Esophagus squamous epithelium (tissue), 5 donors: Measurements from ENCODE around the gene CLEC14A. TPM values are rescaled to one million over a fixed set of nuclear protein-coding genes. Genes with fewer than 3 reads are reported as not detected.

ENCODE experiments used
- DNase-seq: peaks from one replicate; lab custom pipeline; 2025; lab: John Stamatoyannopoulos, UW
- H3K27ac ChIP-seq, 4 donors: fragments of 200-600 bp; sonication (generic); one replicate each; pipeline ENCODE4 v1.5.1; 2016 to 2019; ENCODE audit warnings: mild to moderate bottlenecking in 1 of 4
- H3K27me3 ChIP-seq, 4 donors: fragments of 200-600 bp; sonication (generic); 1 replicate in 3 of 4; 2 replicates in 1 of 4; pipeline versions ENCODE4 v1.5.1 to v1.6.0; 2017 to 2021; ENCODE audit warnings: antibody characterized with exemption in 1 of 4
- H3K36me3 ChIP-seq, 3 donors: fragments of 200-600 bp; sonication (generic); one replicate each; pipeline ENCODE4 v1.5.1; 2016 to 2019
- H3K4me1 ChIP-seq, 3 donors: fragments of 200-600 bp; sonication (generic); one replicate each; pipeline ENCODE4 v1.5.1; 2017 to 2019
- H3K4me3 ChIP-seq, 4 donors: fragments of 200-600 bp; sonication (generic); 1 replicate in 3 of 4; 2 replicates in 1 of 4; pipeline ENCODE4 v1.5.1; 2016 to 2019; ENCODE audit warnings: mild to moderate bottlenecking in 2 of 4, moderate library complexity in 1 of 4
- H3K9me3 ChIP-seq, 3 donors: fragments of 200-600 bp; sonication (generic); one replicate each; pipeline ENCODE4 v1.5.1; 2016 to 2019
- POLR2A ChIP-seq, 4 donors: fragments of 450-650 bp; IDR thresholded peaks; one replicate each; pipeline ENCODE4 v1.6.1; 2017; ENCODE audit warnings: antibody characterized with exemption in 4 of 4, mild to moderate bottlenecking in 4 of 4, moderate library complexity in 3 of 4
- WGBS, 2 donors: methylation state at CpG; one replicate each; pipeline ENCODE4 v1.1.5; 2018; 5-methylcytosine and 5-hydroxymethylcytosine counted together
- intact Hi-C: fragments of 100-400 bp; cut with DNase I; formaldehyde crosslinking; loops from one replicate; pipeline ENCODE4 v1.15.0; 2022
- total RNA-seq, 4 donors: library from RNA; depleted of rRNA; stranded (reverse); fragments of >200 nt; gene quantifications; one replicate each; pipeline ENCODE4 v1.1.0, GENCODE V29; 2016
- TF ChIP-seq, protein P1 (sequence below), 6 experiments: fragments of 450-650 bp in 4 of 6; fragments of 200-600 bp in 2 of 6; sonication (generic) in 2 of 6; IDR thresholded peaks; one replicate each; pipeline ENCODE4 v1.5.1; 2016 to 2019; ENCODE audit warnings: antibody characterized with exemption in 6 of 6, mild to moderate bottlenecking in 4 of 6, moderate library complexity in 4 of 6
- donor health status: DM: yes; HTN: yes; CAD: no.

CLEC14A gene
- total RNA-seq, 4 donors from 2014 or later = 5.4 to 18.5 (median 9.3) TPM

GRCh38 chr14:38209572-38210557, 46.0 kb downstream of the CLEC14A start:
- peak overlapping the region; percentile 15 to 61 (median 40) for H3K4me3 ChIP-seq
- no peak overlapping the region for H3K27ac ChIP-seq
- intact Hi-C loops = no loop called here
- DNase-seq = no peak
- H3K9me3 ChIP-seq = no peaks in the 10 kb centered on the region
- peaks cover 6 to 44% (median 21%) of the 10 kb centered on the region in 3 donors for H3K4me1 ChIP-seq
- peaks cover 0 to 71% (median 12%) of the 10 kb centered on the region in 4 donors for H3K27me3 ChIP-seq
- WGBS, 2 donors = 13 to 17% methylated on average over 19 to 27 of the region's 69 CpGs
- no peak for TF ChIP-seq POLR2A (IDR thresholded peaks at IDR 0.05)
- TF ChIP-seq, protein P1, sequence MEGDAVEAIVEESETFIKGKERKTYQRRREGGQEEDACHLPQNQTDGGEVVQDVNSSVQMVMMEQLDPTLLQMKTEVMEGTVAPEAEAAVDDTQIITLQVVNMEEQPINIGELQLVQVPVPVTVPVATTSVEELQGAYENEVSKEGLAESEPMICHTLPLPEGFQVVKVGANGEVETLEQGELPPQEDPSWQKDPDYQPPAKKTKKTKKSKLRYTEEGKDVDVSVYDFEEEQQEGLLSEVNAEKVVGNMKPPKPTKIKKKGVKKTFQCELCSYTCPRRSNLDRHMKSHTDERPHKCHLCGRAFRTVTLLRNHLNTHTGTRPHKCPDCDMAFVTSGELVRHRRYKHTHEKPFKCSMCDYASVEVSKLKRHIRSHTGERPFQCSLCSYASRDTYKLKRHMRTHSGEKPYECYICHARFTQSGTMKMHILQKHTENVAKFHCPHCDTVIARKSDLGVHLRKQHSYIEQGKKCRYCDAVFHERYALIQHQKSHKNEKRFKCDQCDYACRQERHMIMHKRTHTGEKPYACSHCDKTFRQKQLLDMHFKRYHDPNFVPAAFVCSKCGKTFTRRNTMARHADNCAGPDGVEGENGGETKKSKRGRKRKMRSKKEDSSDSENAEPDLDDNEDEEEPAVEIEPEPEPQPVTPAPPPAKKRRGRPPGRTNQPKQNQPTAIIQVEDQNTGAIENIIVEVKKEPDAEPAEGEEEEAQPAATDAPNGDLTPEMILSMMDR (IDR thresholded peaks at IDR 0.05) = no peak
- no peaks in the 10 kb centered on the region for H3K36me3 ChIP-seq

DNA sequence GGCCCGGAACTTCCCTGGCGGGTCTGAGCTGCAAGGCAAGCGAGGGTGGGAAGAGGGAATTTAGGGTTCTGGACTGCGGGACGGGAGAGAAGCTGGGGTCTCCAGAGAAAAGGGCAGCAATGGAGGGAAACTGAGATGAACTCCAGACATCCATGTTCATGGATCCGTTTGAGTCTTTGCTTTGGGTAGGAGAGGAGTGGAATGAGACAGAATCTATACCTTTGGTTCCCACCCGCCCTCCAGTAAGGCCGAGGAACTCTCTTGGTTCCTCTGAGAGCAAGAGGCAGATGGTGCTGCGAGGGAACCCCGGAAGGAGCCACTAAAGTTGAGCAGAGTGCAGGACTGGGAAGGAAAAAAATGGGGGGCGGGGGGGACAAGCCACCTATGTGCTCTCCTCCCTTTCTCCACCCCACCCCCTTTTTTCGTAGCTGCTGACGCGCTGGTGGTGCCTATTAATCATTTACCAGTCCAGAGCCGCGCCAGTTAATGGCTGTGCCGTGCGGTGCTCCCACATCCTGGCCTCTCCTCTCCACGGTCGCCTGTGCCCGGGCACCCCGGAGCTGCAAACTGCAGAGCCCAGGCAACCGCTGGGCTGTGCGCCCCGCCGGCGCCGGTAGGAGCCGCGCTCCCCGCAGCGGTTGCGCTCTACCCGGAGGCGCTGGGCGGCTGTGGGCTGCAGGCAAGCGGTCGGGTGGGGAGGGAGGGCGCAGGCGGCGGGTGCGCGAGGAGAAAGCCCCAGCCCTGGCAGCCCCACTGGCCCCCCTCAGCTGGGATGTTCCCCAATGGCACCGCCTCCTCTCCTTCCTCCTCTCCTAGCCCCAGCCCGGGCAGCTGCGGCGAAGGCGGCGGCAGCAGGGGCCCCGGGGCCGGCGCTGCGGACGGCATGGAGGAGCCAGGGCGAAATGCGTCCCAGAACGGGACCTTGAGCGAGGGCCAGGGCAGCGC, 47.0 kb downstream of the CLEC14A start:
- H3K9me3 ChIP-seq = no peaks in the 10 kb centered on the region
- 2% methylated on average over 18 to 21 of the region's 59 CpGs for WGBS, 2 donors
- intact Hi-C loops = no loop called here
- no peak for DNase-seq
- no peaks in the 10 kb centered on the region for H3K36me3 ChIP-seq
- peaks cover 6 to 44% (median 21%) of the 10 kb centered on the region in 3 donors for H3K4me1 ChIP-seq
- H3K4me3 ChIP-seq = peak overlapping the region; percentile 15 to 61 (median 40)
- TF ChIP-seq, protein P1 (IDR thresholded peaks at IDR 0.05) = peak in 1 of 6 experiments; percentile 20
- TF ChIP-seq POLR2A (IDR thresholded peaks at IDR 0.05) = no peak
- H3K27me3 ChIP-seq = peaks cover 0 to 71% (median 12%) of the 10 kb centered on the region in 4 donors
- H3K27ac ChIP-seq = no peak overlapping the region

DNA sequence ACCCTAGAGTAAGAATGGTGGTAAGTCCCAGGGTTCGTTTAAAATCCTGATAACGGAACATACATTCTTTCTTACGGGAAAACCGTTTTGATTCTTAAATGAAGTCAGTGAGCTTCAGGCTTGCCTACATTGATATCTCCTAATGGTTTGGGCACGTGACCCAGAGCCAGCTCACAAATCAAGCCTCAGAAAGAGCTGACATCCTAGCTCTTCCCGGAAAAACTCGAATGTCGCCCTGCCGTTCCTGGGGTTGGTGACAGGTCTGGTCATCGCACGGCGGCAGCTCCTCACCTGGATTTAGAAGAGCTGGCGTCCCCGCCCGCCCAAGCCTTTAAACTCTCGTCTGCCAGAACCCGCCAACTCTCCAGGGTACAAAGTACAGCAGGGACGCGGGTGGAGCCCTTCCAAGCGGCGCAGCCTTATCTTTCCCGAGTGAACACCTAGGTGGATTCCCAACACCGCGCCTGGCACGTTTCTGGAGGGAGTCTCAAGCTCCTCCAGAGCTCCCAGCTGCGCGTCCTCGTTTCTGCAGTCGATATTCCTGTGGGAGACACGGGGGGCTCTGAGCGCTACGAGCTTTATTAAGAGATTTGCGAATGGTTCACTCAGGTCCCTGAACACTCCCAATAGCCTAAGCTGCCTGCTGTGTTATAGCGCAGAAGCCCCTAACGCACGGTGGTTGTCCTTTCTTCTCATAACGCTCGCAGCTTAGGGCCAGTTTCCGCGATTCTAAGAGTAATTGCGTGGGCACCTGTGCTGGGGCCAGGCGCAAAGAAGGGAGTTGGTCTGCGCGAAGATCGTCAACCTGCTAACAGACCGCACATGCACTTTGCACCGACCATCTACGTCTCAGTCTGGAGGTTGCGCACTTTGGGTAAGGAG, 47.9 kb downstream of the CLEC14A start, which contains the start of gene SSTR1:
Gene SSTR1 (plus strand): TSS at position 169 of the 882 bp plus-strand sequence. CDS start 1,486 bp downstream, outside the sequence.
- 4 to 8% methylated on average over 24 to 29 of the region's 49 CpGs for WGBS, 2 donors
- intact Hi-C loops = no loop called here
- no peak within 1 kb of the TSS for H3K27ac ChIP-seq
- peaks cover 0 to 71% (median 12%) of the 10 kb centered on the region in 4 donors for H3K27me3 ChIP-seq
- H3K9me3 ChIP-seq = no peaks in the 10 kb centered on the region
- DNase-seq = no peak
- peak within 1 kb of the TSS in 3 of 4 donors; percentile 39 to 61 (median 42) for H3K4me3 ChIP-seq
- H3K4me1 ChIP-seq = peaks cover 6 to 44% (median 21%) of the 10 kb centered on the region in 3 donors
- no peaks in the 10 kb centered on the region for H3K36me3 ChIP-seq
- TF ChIP-seq, protein P1 (IDR thresholded peaks at IDR 0.05) = no peak
- no peak for TF ChIP-seq POLR2A (IDR thresholded peaks at IDR 0.05)

DNA sequence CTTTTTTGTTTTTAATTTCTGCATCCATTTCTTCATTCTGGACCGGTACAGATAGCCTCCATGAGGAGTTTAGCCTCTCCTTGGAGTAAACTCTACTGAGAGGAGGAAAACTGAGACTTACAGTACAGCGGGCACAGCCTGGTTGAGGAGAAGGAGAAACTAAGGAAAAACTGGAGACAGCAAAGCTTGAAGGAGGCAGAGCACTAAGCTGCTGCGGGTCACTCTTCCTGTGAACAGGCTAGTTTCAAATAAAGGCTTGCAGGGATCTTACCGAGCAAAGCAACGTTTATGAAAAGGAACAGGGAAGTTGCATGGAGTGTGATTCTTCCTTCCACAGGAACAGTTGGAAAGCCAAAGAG, 48.5 kb downstream of the CLEC14A start:
- TF ChIP-seq, protein P1 (IDR thresholded peaks at IDR 0.05) = no peak
- no peak for TF ChIP-seq POLR2A (IDR thresholded peaks at IDR 0.05)
- Histone ChIP-seq H3K36me3 (no peaks in the 10 kb centered on the region), H3K27ac (no peak overlapping the region), H3K4me3 (peak overlapping the region in 1 of 4 donors; percentile 61), H3K4me1 (peaks cover 6 to 44% (median 21%) of the 10 kb centered on the region in 3 donors), H3K9me3 (no peaks in the 10 kb centered on the region), H3K27me3 (peaks cover 0 to 69% (median 12%) of the 10 kb centered on the region in 4 donors)
- WGBS, 2 donors = 44% methylated on average over 5 of the region's 5 CpGs
- DNase-seq = no peak
- intact Hi-C loops = no loop called here
